Gastroesophageal sphincter (tissue), 4 donors: ENCODE measurements around the gene HSD17B14. TPM values are rescaled to one million over a fixed set of nuclear protein-coding genes. Genes with fewer than 3 reads are reported as not detected.

Experiments used
- ATAC-seq: fragments of 150-250 bp; one replicate; pipeline ENCODE4 v1.9.1; 2016; ENCODE audit warnings: mild to moderate bottlenecking, moderate library complexity
- H3K27ac ChIP-seq, 4 donors: fragments of 200-600 bp; sonication (generic) in 3 of 4; 1 replicate in 3 of 4; 2 replicates in 1 of 4; pipeline ENCODE4 v1.5.1; 2016 to 2019
- H3K27me3 ChIP-seq: fragments of 200-600 bp; sonication (generic); one replicate; pipeline ENCODE4 v1.5.1; 2019
- H3K36me3 ChIP-seq, 2 donors: fragments of 200-600 bp; sonication (generic); one replicate each; pipeline ENCODE4 v1.5.1; 2019; ENCODE audit warnings: control low read depth in 1 of 2
- H3K4me1 ChIP-seq, 3 donors: fragments of 200-600 bp; sonication (generic); 1 replicate in 2 of 3; 2 replicates in 1 of 3; pipeline ENCODE4 v1.5.1; 2016 to 2019; ENCODE audit warnings: control low read depth in 2 of 3
- H3K4me3 ChIP-seq, 2 donors: fragments of 200-600 bp; sonication (generic); one replicate each; pipeline ENCODE4 v1.5.1; 2019; ENCODE audit warnings: mild to moderate bottlenecking in 1 of 2, moderate library complexity in 1 of 2
- H3K9me3 ChIP-seq, 3 donors: fragments of 200-600 bp; sonication (generic); one replicate each; pipeline ENCODE4 v1.5.1; 2017 to 2019; ENCODE audit warnings: control low read depth in 2 of 3
- CTCF ChIP-seq, 4 experiments: fragments of 200-600 bp in 2 of 4; fragments of 450-650 bp in 2 of 4; sonication (generic) in 1 of 4; IDR thresholded peaks; one replicate each; pipeline ENCODE4 v1.5.1; 2017 to 2019; ENCODE audit warnings: antibody characterized with exemption in 4 of 4, mild to moderate bottlenecking in 2 of 4, moderate library complexity in 2 of 4
- EP300 ChIP-seq: sonication (generic); formaldehyde crosslinking; IDR thresholded peaks from one replicate; pipeline ENCODE4 v1.6.1; 2017; ENCODE audit warnings: antibody characterized with exemption, mild to moderate bottlenecking
- POLR2A ChIP-seq, 2 donors: fragments of 450-650 bp; IDR thresholded peaks; one replicate each; pipeline ENCODE4 v1.6.1; 2017; ENCODE audit warnings: antibody characterized with exemption in 2 of 2, mild to moderate bottlenecking in 2 of 2, moderate library complexity in 1 of 2
- POLR2AphosphoS5 ChIP-seq: sonication (generic); formaldehyde crosslinking; IDR thresholded peaks from one replicate; pipeline ENCODE4 v1.6.1; 2017; ENCODE audit warnings: antibody characterized with exemption
- WGBS, 2 donors: methylation state at CpG; one replicate each; pipeline ENCODE4 v1.1.5; 2018; ENCODE audit warnings: low coverage in 1 of 2; 5-methylcytosine and 5-hydroxymethylcytosine counted together
- total RNA-seq, 4 donors: library from RNA; depleted of rRNA; stranded (reverse); fragments of >200 nt; gene quantifications; one replicate each; pipeline ENCODE4 v1.1.0, GENCODE V29; 2016

The HSD17B14 gene
- total RNA-seq, 4 donors from 2014 or later: 5.3 to 12.5 (median 8.2) TPM

GRCh38 chr19:48870048-48870447 is 33.8 kb upstream of the HSD17B14 start:
- H3K9me3 ChIP-seq: no peaks in the 10 kb centered on the region
- H3K36me3 ChIP-seq: peaks cover 0 to 23% of the 10 kb centered on the region in 2 donors
- WGBS, 2 donors: 89 to 100% methylated on average over 1 to 4 of the region's 9 CpGs
- ATAC-seq: no peak
- H3K27me3 ChIP-seq: no peaks in the 10 kb centered on the region
- H3K4me3 ChIP-seq: no peak overlapping the region
- peaks cover 0 to 61% (median 12%) of the 10 kb centered on the region in 3 donors for H3K4me1 ChIP-seq
- TF ChIP-seq EP300 (no peak), CTCF (IDR thresholded peaks at IDR 0.05) (no peak), POLR2AphosphoS5 (no peak), POLR2A (IDR thresholded peaks at IDR 0.05) (no peak)
- no peak overlapping the region for H3K27ac ChIP-seq

- peak; percentile 21 for ATAC-seq
- Histone ChIP-seq H3K36me3 (peaks cover 0 to 16% of the 10 kb centered on the region in 2 donors), H3K4me1 (peaks cover 0 to 44% (median 6%) of the 10 kb centered on the region in 3 donors)
Observed at GRCh38 chr19:48868114-48868886, 32.0 kb upstream of the HSD17B14 start, which contains the start of gene PLEKHA4. Gene PLEKHA4 (minus strand): TSS chr19:48868617. CDS start chr19:48867620, 997 bp downstream.

GRCh38 chr19:48867746-48868113 is 31.4 kb upstream of the HSD17B14 start:
- no peak for TF ChIP-seq CTCF (IDR thresholded peaks at IDR 0.05)
- TF ChIP-seq POLR2A (IDR thresholded peaks at IDR 0.05): no peak
- no peak for TF ChIP-seq EP300
- TF ChIP-seq POLR2AphosphoS5: no peak
- H3K9me3 ChIP-seq: no peaks in the 10 kb centered on the region
- no peaks in the 10 kb centered on the region for H3K27me3 ChIP-seq
- no peak for ATAC-seq
- peaks cover 0 to 42% (median 6%) of the 10 kb centered on the region in 3 donors for H3K4me1 ChIP-seq
- H3K27ac ChIP-seq: peak overlapping the region; percentile 62 to 84 (median 82)
- peak overlapping the region; percentile 20 to 47 for H3K4me3 ChIP-seq
- 21 to 57% methylated on average over 1 to 4 of the region's 7 CpGs for WGBS, 2 donors
- peaks cover 0 to 13% of the 10 kb centered on the region in 2 donors for H3K36me3 ChIP-seq

More at GRCh38 chr19:48868114-48868886, 32.0 kb upstream of the HSD17B14 start, which contains the start of gene PLEKHA4:
- no peaks in the 10 kb centered on the region for H3K27me3 ChIP-seq
- no peaks in the 10 kb centered on the region for H3K9me3 ChIP-seq
- TF ChIP-seq POLR2A (IDR thresholded peaks at IDR 0.05): no peak
- no peak for TF ChIP-seq EP300
- TF ChIP-seq POLR2AphosphoS5: peak; percentile 62
- TF ChIP-seq CTCF (IDR thresholded peaks at IDR 0.05): no peak
- peak within 1 kb of the TSS; percentile 62 to 84 (median 82) for H3K27ac ChIP-seq
- peak within 1 kb of the TSS; percentile 20 to 47 for H3K4me3 ChIP-seq
- WGBS, 2 donors: 4 to 15% methylated on average over 3 to 10 of the region's 11 CpGs

GRCh38 chr19:48867123-48867745 is 30.9 kb upstream of the HSD17B14 start:
- Histone ChIP-seq H3K4me1 (peaks cover 0 to 42% (median 6%) of the 10 kb centered on the region in 3 donors), H3K27ac (peak overlapping the region in 3 of 4 donors; percentile 82 to 84 (median 82))
- WGBS, 2 donors: 36 to 83% methylated on average over 1 to 12 of the region's 14 CpGs

More at GRCh38 chr19:48867123-48867745, 30.9 kb upstream of the HSD17B14 start:
- Histone ChIP-seq H3K9me3 (no peaks in the 10 kb centered on the region), H3K36me3 (peaks cover 0 to 13% of the 10 kb centered on the region in 2 donors), H3K4me3 (peak overlapping the region; percentile 20 to 47), H3K27me3 (no peaks in the 10 kb centered on the region)
- TF ChIP-seq POLR2A (IDR thresholded peaks at IDR 0.05): no peak
- no peak for TF ChIP-seq POLR2AphosphoS5
- no peak for TF ChIP-seq EP300
- no peak for TF ChIP-seq CTCF (IDR thresholded peaks at IDR 0.05)
- ATAC-seq: peak; percentile 15
